ENCODE data around the gene ISL2. TPM values are rescaled to one million over a fixed set of nuclear protein-coding genes. Genes with fewer than 3 reads are reported as not detected.
A peak's percentile ranks its signal among the peaks of the same experiment; 100 is the strongest.

ISL2 gene
- total RNA-seq, 6 experiments from 2014 or later, result 3.7 to 6.6 (median 5.0) TPM

DNA sequence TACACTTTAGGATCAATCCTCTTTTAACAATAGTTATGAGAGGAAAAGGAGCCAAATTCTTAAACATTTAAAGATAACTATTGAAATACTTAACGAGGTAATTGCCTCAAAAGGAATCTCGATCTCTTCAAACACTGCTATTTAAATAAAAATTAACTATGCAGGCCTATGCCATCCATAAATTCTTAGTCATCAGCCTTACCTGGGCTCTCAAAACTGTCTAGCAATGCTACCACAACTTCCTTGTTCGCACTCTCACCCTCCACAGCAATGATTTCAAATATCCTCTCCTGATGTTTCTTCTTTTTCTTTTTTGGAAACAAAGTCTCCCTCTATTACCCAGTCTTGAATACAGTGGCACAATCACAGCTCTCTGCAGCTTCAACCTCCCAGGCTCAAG lies 37.6 kb upstream of the ISL2 start:
- Mint-ChIP-seq H3K27ac (no peak overlapping the region), H3K9me3 (no peaks in the 10 kb centered on the region), H3K36me3 (ENCODE audit: low read depth) (peaks cover 2% of the 10 kb centered on the region; the same call in 1 of the 2 replicates), H3K27me3 (ENCODE audit: insufficient read depth) (no peaks in the 10 kb centered on the region; the same call in 1 of the 2 replicates), H3K4me3 (no peak overlapping the region), H3K4me1 (ENCODE audit: low read depth) (peaks cover 8% of the 10 kb centered on the region)
- no peak for DNase-seq
- TF ChIP-seq, protein P1, sequence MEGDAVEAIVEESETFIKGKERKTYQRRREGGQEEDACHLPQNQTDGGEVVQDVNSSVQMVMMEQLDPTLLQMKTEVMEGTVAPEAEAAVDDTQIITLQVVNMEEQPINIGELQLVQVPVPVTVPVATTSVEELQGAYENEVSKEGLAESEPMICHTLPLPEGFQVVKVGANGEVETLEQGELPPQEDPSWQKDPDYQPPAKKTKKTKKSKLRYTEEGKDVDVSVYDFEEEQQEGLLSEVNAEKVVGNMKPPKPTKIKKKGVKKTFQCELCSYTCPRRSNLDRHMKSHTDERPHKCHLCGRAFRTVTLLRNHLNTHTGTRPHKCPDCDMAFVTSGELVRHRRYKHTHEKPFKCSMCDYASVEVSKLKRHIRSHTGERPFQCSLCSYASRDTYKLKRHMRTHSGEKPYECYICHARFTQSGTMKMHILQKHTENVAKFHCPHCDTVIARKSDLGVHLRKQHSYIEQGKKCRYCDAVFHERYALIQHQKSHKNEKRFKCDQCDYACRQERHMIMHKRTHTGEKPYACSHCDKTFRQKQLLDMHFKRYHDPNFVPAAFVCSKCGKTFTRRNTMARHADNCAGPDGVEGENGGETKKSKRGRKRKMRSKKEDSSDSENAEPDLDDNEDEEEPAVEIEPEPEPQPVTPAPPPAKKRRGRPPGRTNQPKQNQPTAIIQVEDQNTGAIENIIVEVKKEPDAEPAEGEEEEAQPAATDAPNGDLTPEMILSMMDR (IDR thresholded peaks at IDR 0.05), result no peak

DNA sequence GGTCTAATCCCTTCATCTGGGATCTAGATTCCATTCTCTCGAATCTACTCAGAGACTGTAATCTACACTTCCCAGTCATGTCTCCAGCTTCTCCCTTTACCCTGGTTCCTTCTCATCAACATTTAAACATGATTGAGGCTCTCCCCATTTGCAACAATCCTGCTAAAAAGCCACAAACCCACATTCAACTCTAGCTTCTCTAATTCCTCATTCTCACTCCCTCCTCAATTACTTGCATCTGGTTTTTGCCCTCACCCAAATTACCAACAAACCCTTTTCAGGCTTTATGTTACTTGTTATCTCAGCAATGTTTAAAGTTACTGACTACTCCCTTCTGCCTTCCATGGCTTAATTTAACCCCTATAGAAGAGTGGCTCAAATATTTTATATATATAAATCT lies 36.8 kb upstream of the ISL2 start:
- Mint-ChIP-seq H3K4me1 (ENCODE audit: low read depth) (0 out of 2 replicates have a peak, but pooled peaks cover 3% of the 10 kb centered on the region), H3K9me3 (no peaks in the 10 kb centered on the region), H3K27me3 (ENCODE audit: insufficient read depth) (no peaks in the 10 kb centered on the region; the same call in 1 of the 2 replicates), H3K4me3 (no peak overlapping the region), H3K27ac (no peak overlapping the region), H3K36me3 (ENCODE audit: low read depth) (peaks cover 7% of the 10 kb centered on the region)
- TF ChIP-seq, protein P1 (IDR thresholded peaks at IDR 0.05), result no peak
- DNase-seq, result no peak

DNA sequence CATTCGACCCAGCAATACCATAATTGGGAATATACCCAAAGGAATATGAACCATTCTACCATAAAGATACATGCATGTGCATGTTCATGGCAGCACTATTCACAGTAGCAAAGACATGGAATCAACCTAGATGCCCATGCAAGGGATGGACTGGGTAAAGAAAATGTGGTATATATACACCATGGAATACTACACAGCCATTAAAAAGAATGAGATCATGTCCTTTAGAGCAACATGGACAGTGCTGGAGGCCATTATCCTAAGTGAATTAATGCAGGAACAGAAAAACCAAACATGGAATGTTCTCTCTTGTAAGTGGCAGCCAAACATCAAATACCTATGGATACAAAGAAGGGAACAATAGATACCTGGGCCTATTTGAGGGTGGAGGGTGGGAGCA lies 32.7 kb upstream of the ISL2 start:
- TF ChIP-seq, protein P1 (IDR thresholded peaks at IDR 0.05), result no peak
- Mint-ChIP-seq H3K36me3 (ENCODE audit: low read depth) (peaks cover 13% of the 10 kb centered on the region), H3K9me3 (no peaks in the 10 kb centered on the region), H3K4me3 (no peak overlapping the region), H3K27me3 (ENCODE audit: insufficient read depth) (no peaks in the 10 kb centered on the region; the same call in 1 of the 2 replicates), H3K27ac (no peak overlapping the region), H3K4me1 (ENCODE audit: low read depth) (peaks cover 14% of the 10 kb centered on the region)
- no peak for DNase-seq

DNA sequence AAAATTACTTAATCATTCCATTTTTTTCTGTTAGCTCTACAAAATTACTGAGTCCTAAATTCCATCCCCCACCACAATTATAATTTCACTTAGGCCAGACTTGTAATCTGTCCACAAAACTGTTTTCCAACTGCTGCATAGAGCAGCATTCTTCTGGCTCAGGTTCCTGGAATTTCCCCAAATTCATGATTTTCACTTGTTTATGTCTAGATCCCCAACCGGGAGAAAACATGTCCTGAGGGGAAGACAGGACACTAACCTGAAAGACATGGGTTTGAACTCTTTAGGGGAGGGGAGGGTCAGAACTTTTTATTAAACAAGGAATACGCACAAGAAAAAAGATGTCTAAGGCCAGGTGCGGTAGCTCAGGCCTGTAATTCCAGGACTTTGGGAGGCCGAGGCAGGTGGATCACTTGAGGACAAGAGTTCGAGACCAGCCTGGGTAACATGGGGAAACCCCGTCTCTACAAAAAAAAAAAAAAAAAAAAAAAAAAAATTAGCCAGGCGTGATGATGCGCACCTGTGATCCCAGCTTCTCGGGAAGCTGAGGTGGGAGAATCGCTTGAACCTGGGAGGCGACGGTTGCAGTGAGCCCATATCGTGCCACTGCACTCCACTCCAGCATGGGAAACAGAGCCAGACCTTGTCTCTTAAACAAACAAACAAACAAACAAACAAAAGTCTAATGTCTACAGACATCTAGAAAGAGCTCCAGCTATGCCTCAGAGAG lies 26.8 kb upstream of the ISL2 start:
- Mint-ChIP-seq H3K4me1 (ENCODE audit: low read depth) (peaks cover 51% of the 10 kb centered on the region), H3K27me3 (ENCODE audit: insufficient read depth) (no peaks in the 10 kb centered on the region), H3K9me3 (no peaks in the 10 kb centered on the region), H3K4me3 (peak overlapping the region; percentile 93), H3K27ac (peak overlapping the region; percentile 93), H3K36me3 (ENCODE audit: low read depth) (peaks cover 10% of the 10 kb centered on the region)
- TF ChIP-seq, protein P1 (IDR thresholded peaks at IDR 0.05), result no peak
- DNase-seq, result no peak

DNA sequence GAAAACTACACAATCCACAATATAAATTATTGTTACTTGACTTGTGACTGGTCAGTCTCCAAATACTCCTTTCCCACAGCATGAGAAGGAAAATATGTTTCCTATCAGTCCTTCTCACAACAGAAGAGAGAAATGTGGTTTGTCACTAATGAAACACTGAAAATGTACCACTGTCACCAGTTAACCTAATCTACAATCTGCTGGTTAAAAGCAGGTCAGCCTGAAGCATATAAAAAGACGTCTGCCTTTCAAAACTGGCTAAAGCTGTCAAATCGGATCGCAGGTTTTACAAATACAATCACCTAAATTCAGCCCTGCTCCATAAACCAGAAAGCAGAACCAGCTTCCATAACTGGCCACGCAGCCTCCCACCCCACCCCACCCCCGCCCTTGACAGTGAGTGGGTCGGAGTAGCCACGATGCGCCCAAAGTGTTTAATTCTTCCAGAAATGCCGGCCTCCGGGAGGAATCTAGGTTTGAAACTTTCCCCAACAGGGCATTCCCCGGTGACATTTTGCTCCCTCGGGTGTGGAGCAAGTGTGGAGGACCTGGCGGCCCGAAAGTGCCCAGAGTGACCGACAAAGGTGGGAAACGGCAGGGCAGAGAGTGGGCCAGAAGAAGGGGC lies 26.0 kb upstream of the ISL2 start:
- DNase-seq, result no peak
- no peaks in the 10 kb centered on the region for H3K27me3 Mint-ChIP-seq (ENCODE audit: insufficient read depth)
- TF ChIP-seq, protein P1 (IDR thresholded peaks at IDR 0.05), result no peak
- peak overlapping the region; percentile 93 for H3K4me3 Mint-ChIP-seq
- peaks cover 47% of the 10 kb centered on the region for H3K4me1 Mint-ChIP-seq (ENCODE audit: low read depth)
- H3K36me3 Mint-ChIP-seq (ENCODE audit: low read depth), result 0 out of 2 replicates have a peak, but pooled peaks cover 4% of the 10 kb centered on the region
- H3K27ac Mint-ChIP-seq, result peak overlapping the region; percentile 93
- no peaks in the 10 kb centered on the region for H3K9me3 Mint-ChIP-seq
